ENCODE measurements around the gene ADARB2. TPM values are rescaled to one million over a fixed set of nuclear protein-coding genes. Genes with fewer than 3 reads are reported as not detected.

ADARB2 gene
- total and polyA plus RNA-seq, 10 of the 15 experiments (the other 5 are each of a cell fraction or from before 2014, with no cell fraction given), result 0.02 to 4.1 (median 0.76) TPM

- TF ChIP-seq, protein P1, sequence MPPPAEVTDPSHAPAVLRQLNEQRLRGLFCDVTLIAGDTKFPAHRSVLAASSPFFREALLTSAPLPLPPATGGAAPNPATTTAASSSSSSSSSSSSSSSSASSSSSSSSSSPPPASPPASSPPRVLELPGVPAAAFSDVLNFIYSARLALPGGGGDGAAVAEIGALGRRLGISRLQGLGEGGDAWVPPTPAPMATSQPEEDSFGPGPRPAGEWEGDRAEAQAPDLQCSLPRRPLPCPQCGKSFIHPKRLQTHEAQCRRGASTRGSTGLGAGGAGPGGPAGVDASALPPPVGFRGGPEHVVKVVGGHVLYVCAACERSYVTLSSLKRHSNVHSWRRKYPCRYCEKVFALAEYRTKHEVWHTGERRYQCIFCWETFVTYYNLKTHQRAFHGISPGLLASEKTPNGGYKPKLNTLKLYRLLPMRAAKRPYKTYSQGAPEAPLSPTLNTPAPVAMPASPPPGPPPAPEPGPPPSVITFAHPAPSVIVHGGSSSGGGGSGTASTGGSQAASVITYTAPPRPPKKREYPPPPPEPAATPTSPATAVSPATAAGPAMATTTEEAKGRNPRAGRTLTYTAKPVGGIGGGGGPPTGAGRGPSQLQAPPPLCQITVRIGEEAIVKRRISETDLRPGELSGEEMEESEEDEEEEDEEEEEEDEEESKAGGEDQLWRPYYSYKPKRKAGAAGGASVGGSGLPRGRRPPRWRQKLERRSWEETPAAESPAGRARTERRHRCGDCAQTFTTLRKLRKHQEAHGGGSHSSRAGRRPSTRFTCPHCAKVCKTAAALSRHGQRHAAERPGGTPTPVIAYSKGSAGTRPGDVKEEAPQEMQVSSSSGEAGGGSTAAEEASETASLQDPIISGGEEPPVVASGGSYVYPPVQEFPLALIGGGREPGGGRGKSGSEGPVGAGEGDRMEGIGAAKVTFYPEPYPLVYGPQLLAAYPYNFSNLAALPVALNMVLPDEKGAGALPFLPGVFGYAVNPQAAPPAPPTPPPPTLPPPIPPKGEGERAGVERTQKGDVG (CRISPR knock-in tag; IDR thresholded peaks at IDR 0.05), result no peak
- TF ChIP-seq, protein P2, sequence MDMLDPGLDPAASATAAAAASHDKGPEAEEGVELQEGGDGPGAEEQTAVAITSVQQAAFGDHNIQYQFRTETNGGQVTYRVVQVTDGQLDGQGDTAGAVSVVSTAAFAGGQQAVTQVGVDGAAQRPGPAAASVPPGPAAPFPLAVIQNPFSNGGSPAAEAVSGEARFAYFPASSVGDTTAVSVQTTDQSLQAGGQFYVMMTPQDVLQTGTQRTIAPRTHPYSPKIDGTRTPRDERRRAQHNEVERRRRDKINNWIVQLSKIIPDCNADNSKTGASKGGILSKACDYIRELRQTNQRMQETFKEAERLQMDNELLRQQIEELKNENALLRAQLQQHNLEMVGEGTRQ (IDR thresholded peaks at IDR 0.05; ENCODE audit: borderline replicate concordance, low read depth, low read length), result no peak
- TF ChIP-seq, protein P3, sequence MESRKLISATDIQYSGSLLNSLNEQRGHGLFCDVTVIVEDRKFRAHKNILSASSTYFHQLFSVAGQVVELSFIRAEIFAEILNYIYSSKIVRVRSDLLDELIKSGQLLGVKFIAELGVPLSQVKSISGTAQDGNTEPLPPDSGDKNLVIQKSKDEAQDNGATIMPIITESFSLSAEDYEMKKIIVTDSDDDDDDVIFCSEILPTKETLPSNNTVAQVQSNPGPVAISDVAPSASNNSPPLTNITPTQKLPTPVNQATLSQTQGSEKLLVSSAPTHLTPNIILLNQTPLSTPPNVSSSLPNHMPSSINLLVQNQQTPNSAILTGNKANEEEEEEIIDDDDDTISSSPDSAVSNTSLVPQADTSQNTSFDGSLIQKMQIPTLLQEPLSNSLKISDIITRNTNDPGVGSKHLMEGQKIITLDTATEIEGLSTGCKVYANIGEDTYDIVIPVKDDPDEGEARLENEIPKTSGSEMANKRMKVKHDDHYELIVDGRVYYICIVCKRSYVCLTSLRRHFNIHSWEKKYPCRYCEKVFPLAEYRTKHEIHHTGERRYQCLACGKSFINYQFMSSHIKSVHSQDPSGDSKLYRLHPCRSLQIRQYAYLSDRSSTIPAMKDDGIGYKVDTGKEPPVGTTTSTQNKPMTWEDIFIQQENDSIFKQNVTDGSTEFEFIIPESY (IDR thresholded peaks at IDR 0.05), result no peak
- TF ChIP-seq YY1 (IDR thresholded peaks at IDR 0.05; ENCODE audit: low read depth, low read length) (no peak), IKZF2 (IDR thresholded peaks at IDR 0.05) (no peak), HDGF (IDR thresholded peaks at IDR 0.05) (peak; percentile 96), PML (IDR thresholded peaks at IDR 0.05; ENCODE audit: low read length) (no peak), SMC3 (IDR thresholded peaks at IDR 0.05; ENCODE audit: borderline replicate concordance, low read length) (no peak)
These were observed 67.9 kb downstream of the ADARB2 start (continued) for GRCh38 chr10:1669433-1669832.

All from GM12878 (cell line).